Measurements from ENCODE around the gene APBA1.

Gene APBA1

DNA sequence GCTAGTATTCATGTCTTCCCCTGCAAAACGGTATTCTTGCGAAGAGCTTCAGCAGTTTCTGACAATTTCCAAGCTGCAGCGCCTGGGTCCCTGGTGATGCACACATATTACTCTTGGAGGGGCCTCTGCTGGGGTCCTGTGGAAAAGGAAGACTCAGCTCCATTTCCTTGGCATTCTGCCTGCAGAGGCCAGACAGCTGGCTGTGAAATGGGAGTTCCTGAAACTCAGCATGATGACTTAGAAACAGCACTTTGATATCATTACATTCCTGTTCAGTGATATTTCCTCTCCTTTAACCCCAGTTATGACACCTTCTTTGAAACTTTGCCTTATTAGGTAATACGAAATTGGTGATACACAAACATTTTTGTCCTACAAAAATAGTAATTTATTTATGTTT, 98.5 kb downstream of the APBA1 start:
- H3K36me3 ChIP-seq (ENCODE audit: control insufficient read depth, insufficient read depth, low read length) = no peaks in the 10 kb centered on the region
- H3K27me3 ChIP-seq (replicated peaks; ENCODE audit: control insufficient read depth, insufficient read depth, low read length) = no peaks in the 10 kb centered on the region
- no peak for DNase-seq (ENCODE audit: extremely low read depth, insufficient read length)
- TF ChIP-seq, protein P1, sequence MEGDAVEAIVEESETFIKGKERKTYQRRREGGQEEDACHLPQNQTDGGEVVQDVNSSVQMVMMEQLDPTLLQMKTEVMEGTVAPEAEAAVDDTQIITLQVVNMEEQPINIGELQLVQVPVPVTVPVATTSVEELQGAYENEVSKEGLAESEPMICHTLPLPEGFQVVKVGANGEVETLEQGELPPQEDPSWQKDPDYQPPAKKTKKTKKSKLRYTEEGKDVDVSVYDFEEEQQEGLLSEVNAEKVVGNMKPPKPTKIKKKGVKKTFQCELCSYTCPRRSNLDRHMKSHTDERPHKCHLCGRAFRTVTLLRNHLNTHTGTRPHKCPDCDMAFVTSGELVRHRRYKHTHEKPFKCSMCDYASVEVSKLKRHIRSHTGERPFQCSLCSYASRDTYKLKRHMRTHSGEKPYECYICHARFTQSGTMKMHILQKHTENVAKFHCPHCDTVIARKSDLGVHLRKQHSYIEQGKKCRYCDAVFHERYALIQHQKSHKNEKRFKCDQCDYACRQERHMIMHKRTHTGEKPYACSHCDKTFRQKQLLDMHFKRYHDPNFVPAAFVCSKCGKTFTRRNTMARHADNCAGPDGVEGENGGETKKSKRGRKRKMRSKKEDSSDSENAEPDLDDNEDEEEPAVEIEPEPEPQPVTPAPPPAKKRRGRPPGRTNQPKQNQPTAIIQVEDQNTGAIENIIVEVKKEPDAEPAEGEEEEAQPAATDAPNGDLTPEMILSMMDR (IDR thresholded peaks at IDR 0.05; ENCODE audit: insufficient read depth, low read length, poor library complexity, severe bottlenecking) = no peak
- no peak overlapping the region for H3K4me3 ChIP-seq (replicated peaks; ENCODE audit: low read depth, low read length)

GRCh38 chr9:69572611-69573010, 99.6 kb downstream of the APBA1 start:
- no peaks in the 10 kb centered on the region for H3K36me3 ChIP-seq (ENCODE audit: control insufficient read depth, insufficient read depth, low read length)
- DNase-seq (ENCODE audit: extremely low read depth, insufficient read length) = no peak
- TF ChIP-seq, protein P1 (IDR thresholded peaks at IDR 0.05; ENCODE audit: insufficient read depth, low read length, poor library complexity, severe bottlenecking) = no peak
- peaks cover 1% of the 10 kb centered on the region; the same call in 1 of the 2 replicates for H3K27me3 ChIP-seq (replicated peaks; ENCODE audit: control insufficient read depth, insufficient read depth, low read length)
- H3K4me3 ChIP-seq (replicated peaks; ENCODE audit: low read depth, low read length) = no peak overlapping the region

GRCh38 chr9:69571032-69571431, 101.1 kb downstream of the APBA1 start:
- no peak for DNase-seq (ENCODE audit: extremely low read depth, insufficient read length)
- Histone ChIP-seq H3K36me3 (ENCODE audit: control insufficient read depth, insufficient read depth, low read length) (no peaks in the 10 kb centered on the region), H3K27me3 (replicated peaks; ENCODE audit: control insufficient read depth, insufficient read depth, low read length) (peaks cover 1% of the 10 kb centered on the region; the same call in 1 of the 2 replicates), H3K4me3 (replicated peaks; ENCODE audit: low read depth, low read length) (no peak overlapping the region)
- TF ChIP-seq, protein P1 (IDR thresholded peaks at IDR 0.05; ENCODE audit: insufficient read depth, low read length, poor library complexity, severe bottlenecking) = no peak

DNA sequence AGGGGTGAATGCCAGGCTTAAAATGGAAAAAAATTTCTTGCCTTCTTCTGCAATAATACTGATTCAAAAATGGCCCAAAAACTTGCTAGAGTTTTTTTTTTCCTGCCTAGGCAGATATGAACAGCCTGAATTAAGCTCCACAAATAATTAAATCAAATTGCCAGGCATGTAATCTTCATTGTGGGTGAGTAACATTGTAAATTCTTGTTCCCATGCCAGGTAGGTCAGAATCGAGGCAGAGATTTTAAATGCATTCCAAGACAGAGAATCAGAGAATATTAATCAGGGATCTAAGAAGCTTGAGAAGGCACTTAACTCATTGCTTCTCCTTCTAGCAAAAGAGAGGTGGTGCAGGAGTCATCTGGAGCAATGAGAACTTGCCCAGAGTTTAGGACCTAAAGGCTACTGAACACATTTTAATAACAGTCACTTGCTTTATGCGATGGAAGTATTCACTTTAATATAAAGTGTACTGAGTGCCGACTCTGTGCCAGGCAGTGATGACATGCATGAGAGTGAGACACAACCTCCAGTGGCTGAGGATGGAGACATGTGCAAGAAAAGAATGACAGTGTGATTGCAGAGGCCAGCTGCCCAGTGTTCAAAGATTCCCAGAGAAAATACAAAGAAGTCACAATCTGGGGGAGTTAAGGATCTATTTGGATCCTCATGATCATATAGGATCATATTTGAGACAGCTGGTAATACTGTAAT, 102.3 kb downstream of the APBA1 start:
- TF ChIP-seq, protein P1 (IDR thresholded peaks at IDR 0.05; ENCODE audit: insufficient read depth, low read length, poor library complexity, severe bottlenecking) = no peak
- Histone ChIP-seq H3K27me3 (replicated peaks; ENCODE audit: control insufficient read depth, insufficient read depth, low read length) (peaks cover 1% of the 10 kb centered on the region; the same call in 1 of the 2 replicates), H3K4me3 (replicated peaks; ENCODE audit: low read depth, low read length) (no peak overlapping the region), H3K36me3 (ENCODE audit: control insufficient read depth, insufficient read depth, low read length) (no peaks in the 10 kb centered on the region)
- DNase-seq (ENCODE audit: extremely low read depth, insufficient read length) = no peak

DNA sequence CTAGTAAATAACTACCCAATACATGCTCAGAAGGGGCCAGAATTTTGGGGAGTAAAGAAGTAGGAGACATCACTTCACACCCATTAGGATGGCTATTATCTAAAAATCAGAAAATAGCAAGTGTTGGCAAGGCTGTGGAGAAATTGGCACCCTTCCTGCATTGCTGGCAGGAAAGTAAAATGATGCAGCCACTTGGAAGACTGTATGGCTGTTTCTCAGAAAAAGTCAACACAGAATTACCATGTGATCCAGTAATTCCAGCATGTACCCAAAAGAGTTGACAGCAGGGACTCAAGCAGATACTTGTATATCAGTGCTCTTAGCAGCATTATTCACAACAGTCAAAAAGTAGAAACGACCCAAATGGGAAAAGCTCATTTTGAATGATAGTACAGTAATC, 107.6 kb downstream of the APBA1 start:
- DNase-seq (ENCODE audit: extremely low read depth, insufficient read length) = no peak
- TF ChIP-seq, protein P1 (IDR thresholded peaks at IDR 0.05; ENCODE audit: insufficient read depth, low read length, poor library complexity, severe bottlenecking) = no peak
- Histone ChIP-seq H3K36me3 (ENCODE audit: control insufficient read depth, insufficient read depth, low read length) (no peaks in the 10 kb centered on the region), H3K27me3 (replicated peaks; ENCODE audit: control insufficient read depth, insufficient read depth, low read length) (peaks cover 1% of the 10 kb centered on the region; the same call in 1 of the 2 replicates), H3K4me3 (replicated peaks; ENCODE audit: low read depth, low read length) (no peak overlapping the region)

Data from GM06990 (cell line).